Cardiac muscle cell (in vitro differentiated cells and primary cell): ENCODE results near the gene CAPN10. TPM values are rescaled to one million over a fixed set of nuclear protein-coding genes. Genes with fewer than 3 reads are reported as not detected.
"Not testable (repeated sequence)": the region's sequence is repeated elsewhere in the genome, so short reads cannot be mapped to it uniquely, and the experiment has no call there.

Experiments used
- DNase-seq, 2 donors: peaks; one replicate each; pipeline versions ENCODE4 v3.0.0 to v3.0.0-alpha.2; 2010 to 2017; ENCODE audit warnings: low read depth in 1 of 2, low spot score in 1 of 2
- H3K27ac ChIP-seq: fragments of 200-600 bp; sonication (generic); 2 replicates; pipeline ENCODE4 v1.5.1; 2016
- H3K27me3 ChIP-seq: fragments of 200-600 bp; sonication (generic); 2 replicates; pipeline ENCODE4 v1.6.0; 2016; ENCODE audit warnings: control low read depth
- H3K36me3 ChIP-seq: fragments of 200-600 bp; sonication (generic); 2 replicates; pipeline ENCODE4 v1.5.1; 2016; ENCODE audit warnings: control low read depth
- H3K4me1 ChIP-seq: fragments of 200-600 bp; sonication (generic); 2 replicates; pipeline ENCODE4 v1.8.1; 2017; ENCODE audit warnings: low read depth, mild to moderate bottlenecking, mixed run types
- H3K4me3 ChIP-seq: fragments of 200-600 bp; sonication (generic); 2 replicates; pipeline ENCODE4 v1.5.1; 2016; ENCODE audit warnings: mild to moderate bottlenecking
- H3K9me3 ChIP-seq: fragments of 200-600 bp; sonication (generic); 2 replicates; pipeline ENCODE4 v1.5.1; 2017; ENCODE audit warnings: low read depth, mild to moderate bottlenecking, control low read depth
- polyA plus RNA-seq: library from polyadenylated mRNA; unstranded; fragments of >200 nt; fragmentation: Nextera tagmentation; extraction: Ambion mirVana; gene quantifications from 2 replicates; pipeline ENCODE4 v1.2.1, GENCODE V29; 2016
- total RNA-seq: library from RNA; depleted of rRNA; stranded (reverse); fragments of >200 nt; gene quantifications from 2 replicates; pipeline ENCODE4 v1.2.3, GENCODE V29; 2016
- TF ChIP-seq, protein P1 (sequence below): IDR thresholded peaks from 2 replicates; pipeline ENCODE4 v1.5.1; 2012; ENCODE audit warnings: low read depth, mild to moderate bottlenecking, low read length

The CAPN10 gene, protein sequence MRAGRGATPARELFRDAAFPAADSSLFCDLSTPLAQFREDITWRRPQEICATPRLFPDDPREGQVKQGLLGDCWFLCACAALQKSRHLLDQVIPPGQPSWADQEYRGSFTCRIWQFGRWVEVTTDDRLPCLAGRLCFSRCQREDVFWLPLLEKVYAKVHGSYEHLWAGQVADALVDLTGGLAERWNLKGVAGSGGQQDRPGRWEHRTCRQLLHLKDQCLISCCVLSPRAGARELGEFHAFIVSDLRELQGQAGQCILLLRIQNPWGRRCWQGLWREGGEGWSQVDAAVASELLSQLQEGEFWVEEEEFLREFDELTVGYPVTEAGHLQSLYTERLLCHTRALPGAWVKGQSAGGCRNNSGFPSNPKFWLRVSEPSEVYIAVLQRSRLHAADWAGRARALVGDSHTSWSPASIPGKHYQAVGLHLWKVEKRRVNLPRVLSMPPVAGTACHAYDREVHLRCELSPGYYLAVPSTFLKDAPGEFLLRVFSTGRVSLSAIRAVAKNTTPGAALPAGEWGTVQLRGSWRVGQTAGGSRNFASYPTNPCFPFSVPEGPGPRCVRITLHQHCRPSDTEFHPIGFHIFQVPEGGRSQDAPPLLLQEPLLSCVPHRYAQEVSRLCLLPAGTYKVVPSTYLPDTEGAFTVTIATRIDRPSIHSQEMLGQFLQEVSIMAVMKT
- total RNA-seq (60.8 and 61.6 TPM in 2 replicates), polyA plus RNA-seq (57.9 and 62.8 TPM in 2 replicates)

DNA sequence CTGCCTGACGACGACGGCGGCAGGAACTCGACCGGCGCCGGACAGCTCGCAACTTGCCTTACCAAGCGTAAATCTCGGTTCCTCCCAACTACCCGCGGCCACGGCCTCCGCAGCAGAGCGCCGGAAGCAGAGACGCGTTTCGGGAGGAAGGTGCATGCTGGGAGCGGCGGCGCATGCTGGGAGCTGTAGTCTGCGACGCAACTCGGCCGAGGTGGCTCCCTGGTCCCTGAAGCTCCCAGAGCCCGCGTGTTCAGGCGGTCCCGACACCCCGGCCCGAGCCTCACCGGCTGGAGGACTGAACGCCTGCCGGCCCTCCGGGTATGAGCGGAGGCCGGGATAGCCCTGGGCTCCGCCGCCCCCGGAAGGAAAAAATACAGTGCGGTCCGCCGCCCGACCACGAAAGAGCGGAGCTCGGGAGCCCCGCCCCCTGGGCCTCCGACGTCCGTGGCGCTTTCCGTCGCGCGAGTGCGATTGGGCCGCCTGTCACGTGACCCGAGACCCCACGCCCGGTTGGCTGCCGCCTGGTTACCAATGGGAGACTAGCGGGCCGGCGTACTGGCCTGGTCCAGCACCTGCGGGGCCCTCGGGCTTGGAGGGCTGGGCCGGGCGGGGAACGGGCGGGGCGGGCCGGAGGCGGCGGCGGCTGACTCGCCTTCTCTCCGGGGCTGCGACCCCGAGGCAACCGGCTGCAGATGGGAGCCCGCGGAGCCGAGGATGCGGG, at the start of gene CAPN10:
TSS of gene CAPN10 (plus strand) at position 537 of the 721 bp plus-strand sequence. CDS start at position 715, 178 bp downstream.
- Histone ChIP-seq H3K4me1 (peaks cover 6% of the 10 kb centered on the region), H3K4me3 (peak within 1 kb of the TSS; percentile 92), H3K36me3 (peaks cover 11% of the 10 kb centered on the region), H3K27me3 (no peaks in the 10 kb centered on the region), H3K27ac (peak within 1 kb of the TSS; percentile 86), H3K9me3 (no peaks in the 10 kb centered on the region)
- TF ChIP-seq, protein P1, sequence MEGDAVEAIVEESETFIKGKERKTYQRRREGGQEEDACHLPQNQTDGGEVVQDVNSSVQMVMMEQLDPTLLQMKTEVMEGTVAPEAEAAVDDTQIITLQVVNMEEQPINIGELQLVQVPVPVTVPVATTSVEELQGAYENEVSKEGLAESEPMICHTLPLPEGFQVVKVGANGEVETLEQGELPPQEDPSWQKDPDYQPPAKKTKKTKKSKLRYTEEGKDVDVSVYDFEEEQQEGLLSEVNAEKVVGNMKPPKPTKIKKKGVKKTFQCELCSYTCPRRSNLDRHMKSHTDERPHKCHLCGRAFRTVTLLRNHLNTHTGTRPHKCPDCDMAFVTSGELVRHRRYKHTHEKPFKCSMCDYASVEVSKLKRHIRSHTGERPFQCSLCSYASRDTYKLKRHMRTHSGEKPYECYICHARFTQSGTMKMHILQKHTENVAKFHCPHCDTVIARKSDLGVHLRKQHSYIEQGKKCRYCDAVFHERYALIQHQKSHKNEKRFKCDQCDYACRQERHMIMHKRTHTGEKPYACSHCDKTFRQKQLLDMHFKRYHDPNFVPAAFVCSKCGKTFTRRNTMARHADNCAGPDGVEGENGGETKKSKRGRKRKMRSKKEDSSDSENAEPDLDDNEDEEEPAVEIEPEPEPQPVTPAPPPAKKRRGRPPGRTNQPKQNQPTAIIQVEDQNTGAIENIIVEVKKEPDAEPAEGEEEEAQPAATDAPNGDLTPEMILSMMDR: no peak
- DNase-seq: peak; percentile 95 to 99

DNA sequence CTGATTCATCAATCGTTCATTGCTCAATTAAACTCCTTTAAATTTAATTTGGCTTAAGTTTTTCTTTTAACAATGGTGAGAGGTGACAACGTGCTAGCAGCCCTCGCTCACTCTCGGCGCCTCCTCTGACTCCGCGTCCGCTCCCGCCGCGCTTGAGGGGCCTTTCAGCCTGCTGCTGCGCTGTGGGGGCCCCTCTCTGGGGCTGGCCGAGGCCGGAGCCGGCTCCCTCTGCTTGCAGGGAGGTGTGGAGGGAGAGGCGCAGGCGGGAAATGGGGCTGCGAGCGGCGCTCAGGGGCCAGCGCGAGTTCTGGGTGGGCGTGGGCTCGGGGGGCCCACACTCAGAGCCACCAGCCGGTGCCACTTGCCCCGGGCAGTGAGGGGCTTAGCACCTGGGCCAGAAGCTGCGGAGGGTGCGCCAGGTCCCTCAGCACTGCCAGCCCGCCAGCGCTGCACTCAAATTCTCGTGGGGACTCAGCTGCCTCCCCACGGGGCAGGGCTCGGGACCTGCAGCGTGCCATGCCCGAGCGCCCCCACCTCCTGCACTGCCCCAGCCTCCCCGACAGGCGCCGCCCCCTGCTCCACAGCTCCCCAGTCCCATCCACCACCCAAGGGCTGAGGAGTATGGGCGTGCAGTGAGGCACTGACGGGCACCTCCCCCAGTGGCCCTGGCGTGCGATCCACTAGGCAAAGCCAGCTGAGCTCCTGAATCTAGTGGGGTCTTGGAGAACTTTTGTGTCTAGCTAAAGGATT, 48.3 kb upstream of the CAPN10 start:
- H3K9me3 ChIP-seq: no peaks in the 10 kb centered on the region
- TF ChIP-seq, protein P1: no peak
- no peak for DNase-seq

DNA sequence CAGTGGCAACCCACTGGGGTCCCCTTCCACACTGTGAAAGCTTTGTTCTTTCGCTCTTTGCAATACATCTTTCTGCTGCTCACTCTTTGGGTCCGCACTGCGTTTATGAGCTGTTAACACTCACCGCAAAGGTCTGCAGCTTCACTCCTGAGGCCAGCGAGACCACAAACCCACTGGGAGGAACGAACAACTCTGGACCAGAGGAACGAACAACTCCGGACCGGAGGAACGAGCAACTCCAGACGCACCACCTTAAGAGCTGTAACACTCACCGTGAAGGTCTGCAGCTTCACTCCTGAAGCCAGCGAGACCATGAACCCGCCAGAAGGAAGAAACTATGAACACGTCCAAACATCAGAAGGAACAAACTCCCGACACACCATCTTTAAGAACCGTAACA, 47.4 kb upstream of the CAPN10 start:
- not testable (repeated sequence) for H3K4me1 ChIP-seq, H3K9me3 ChIP-seq, H3K27ac ChIP-seq, H3K4me3 ChIP-seq, H3K36me3 ChIP-seq, H3K27me3 ChIP-seq, DNase-seq

More for the DNA sequence above, 48.3 kb upstream of the CAPN10 start:
- no peaks in the 10 kb centered on the region for H3K4me1 ChIP-seq
- no peaks in the 10 kb centered on the region for H3K27me3 ChIP-seq
- H3K36me3 ChIP-seq: no peaks in the 10 kb centered on the region
- H3K4me3 ChIP-seq: no peak overlapping the region
- H3K27ac ChIP-seq: no peak overlapping the region

GRCh38 chr2:240539906-240540305, 46.6 kb upstream of the CAPN10 start:
- Histone ChIP-seq H3K27me3 (no peaks in the 10 kb centered on the region), H3K4me3 (no peak overlapping the region), H3K4me1 (no peaks in the 10 kb centered on the region), H3K9me3 (no peaks in the 10 kb centered on the region), H3K36me3 (no peaks in the 10 kb centered on the region), H3K27ac (no peak overlapping the region)
- TF ChIP-seq, protein P1: no peak
- DNase-seq: no peak

DNA sequence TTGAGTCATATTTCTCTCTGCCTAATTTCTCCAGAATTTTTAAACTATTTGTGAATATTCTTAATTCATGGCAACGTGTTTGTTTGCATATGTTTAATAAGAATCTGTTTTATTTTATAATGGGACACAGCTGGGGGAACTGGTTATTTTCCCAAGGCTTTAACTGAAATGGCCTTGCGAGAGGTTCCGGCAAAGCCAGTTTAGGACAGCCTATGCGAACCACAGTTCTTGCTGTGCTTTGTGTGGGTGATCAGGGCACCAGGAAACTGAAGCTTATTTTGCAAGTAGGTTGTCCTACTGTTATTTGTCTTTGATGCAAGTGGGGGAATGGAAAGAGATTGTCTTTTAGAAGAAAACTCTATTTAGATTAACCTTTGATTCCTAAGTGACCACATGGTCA, 35.2 kb upstream of the CAPN10 start:
- Histone ChIP-seq H3K27ac (no peak overlapping the region), H3K4me1 (no peaks in the 10 kb centered on the region), H3K27me3 (no peaks in the 10 kb centered on the region), H3K9me3 (no peaks in the 10 kb centered on the region), H3K4me3 (no peak overlapping the region), H3K36me3 (no peaks in the 10 kb centered on the region)
- TF ChIP-seq, protein P1: no peak
- DNase-seq: no peak
